Measurements from ENCODE around the gene EIF1.

DNA sequence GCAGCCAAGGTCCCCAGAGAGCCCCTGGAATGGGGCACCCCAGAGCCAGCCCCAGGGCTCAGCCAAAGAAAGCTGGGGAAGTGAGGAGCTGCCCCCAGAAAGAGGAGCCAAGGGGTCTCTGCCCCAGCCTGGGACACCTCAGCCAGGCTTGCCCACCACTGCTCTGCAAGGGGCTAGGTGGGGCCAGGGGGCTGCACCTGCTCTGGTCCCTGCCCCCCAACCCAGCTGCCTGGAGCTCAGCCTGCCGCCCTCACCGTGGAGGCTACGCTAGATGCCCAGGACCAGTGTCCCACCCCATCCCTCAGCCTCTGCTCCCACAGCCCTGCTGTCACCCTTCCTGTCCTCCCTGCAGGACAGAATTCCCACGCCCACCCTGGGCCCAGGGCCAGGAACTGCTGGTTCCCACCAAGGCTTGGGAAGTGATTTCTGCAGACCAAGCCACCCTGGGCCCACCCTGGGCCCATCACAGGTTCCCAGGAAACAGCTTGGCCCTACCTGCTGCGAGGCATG, 36.2 kb upstream of the EIF1 start:
- TF ChIP-seq, protein P1, sequence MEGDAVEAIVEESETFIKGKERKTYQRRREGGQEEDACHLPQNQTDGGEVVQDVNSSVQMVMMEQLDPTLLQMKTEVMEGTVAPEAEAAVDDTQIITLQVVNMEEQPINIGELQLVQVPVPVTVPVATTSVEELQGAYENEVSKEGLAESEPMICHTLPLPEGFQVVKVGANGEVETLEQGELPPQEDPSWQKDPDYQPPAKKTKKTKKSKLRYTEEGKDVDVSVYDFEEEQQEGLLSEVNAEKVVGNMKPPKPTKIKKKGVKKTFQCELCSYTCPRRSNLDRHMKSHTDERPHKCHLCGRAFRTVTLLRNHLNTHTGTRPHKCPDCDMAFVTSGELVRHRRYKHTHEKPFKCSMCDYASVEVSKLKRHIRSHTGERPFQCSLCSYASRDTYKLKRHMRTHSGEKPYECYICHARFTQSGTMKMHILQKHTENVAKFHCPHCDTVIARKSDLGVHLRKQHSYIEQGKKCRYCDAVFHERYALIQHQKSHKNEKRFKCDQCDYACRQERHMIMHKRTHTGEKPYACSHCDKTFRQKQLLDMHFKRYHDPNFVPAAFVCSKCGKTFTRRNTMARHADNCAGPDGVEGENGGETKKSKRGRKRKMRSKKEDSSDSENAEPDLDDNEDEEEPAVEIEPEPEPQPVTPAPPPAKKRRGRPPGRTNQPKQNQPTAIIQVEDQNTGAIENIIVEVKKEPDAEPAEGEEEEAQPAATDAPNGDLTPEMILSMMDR (conservative IDR thresholded peaks at IDR 0.05; ENCODE audit: low read length): no peak
- no peak for TF ChIP-seq EZH2phosphoT487 (IDR thresholded peaks at IDR 0.05; ENCODE audit: borderline replicate concordance, low read depth, low read length)

Data from OCI-LY7 (cell line).